ENCODE data around the gene CHKB. TPM values are rescaled to one million over a fixed set of nuclear protein-coding genes. Genes with fewer than 3 reads are reported as not detected.

Gene CHKB
- total RNA-seq, 4 donors from 2014 or later: 28.3 to 85.6 (median 34.9) TPM

DNA sequence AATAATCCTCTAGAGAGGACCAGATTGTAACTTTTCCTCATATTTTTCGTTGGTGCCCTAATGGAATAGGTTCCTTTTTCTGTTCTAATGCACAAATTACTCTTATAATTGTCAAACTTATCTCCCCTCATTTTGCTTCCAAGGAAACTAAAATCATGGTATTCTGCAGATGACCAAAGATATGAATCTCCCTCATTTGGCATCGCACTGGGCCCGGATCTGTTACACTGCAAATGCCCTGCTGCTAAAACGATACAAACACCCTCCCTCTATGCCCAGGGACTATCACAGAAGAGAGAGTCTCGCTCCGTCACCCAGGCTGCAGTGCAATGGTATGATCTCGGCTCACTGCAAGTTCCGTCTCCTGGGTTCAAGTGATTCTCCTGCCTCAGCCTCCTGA, 29.3 kb downstream of the CHKB start:
- no peak for ATAC-seq (ENCODE audit: low FRiP score)
- TF ChIP-seq, protein P1, sequence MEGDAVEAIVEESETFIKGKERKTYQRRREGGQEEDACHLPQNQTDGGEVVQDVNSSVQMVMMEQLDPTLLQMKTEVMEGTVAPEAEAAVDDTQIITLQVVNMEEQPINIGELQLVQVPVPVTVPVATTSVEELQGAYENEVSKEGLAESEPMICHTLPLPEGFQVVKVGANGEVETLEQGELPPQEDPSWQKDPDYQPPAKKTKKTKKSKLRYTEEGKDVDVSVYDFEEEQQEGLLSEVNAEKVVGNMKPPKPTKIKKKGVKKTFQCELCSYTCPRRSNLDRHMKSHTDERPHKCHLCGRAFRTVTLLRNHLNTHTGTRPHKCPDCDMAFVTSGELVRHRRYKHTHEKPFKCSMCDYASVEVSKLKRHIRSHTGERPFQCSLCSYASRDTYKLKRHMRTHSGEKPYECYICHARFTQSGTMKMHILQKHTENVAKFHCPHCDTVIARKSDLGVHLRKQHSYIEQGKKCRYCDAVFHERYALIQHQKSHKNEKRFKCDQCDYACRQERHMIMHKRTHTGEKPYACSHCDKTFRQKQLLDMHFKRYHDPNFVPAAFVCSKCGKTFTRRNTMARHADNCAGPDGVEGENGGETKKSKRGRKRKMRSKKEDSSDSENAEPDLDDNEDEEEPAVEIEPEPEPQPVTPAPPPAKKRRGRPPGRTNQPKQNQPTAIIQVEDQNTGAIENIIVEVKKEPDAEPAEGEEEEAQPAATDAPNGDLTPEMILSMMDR (IDR thresholded peaks at IDR 0.05): no peak
- no peak for DNase-seq (ENCODE audit: low spot score)

DNA sequence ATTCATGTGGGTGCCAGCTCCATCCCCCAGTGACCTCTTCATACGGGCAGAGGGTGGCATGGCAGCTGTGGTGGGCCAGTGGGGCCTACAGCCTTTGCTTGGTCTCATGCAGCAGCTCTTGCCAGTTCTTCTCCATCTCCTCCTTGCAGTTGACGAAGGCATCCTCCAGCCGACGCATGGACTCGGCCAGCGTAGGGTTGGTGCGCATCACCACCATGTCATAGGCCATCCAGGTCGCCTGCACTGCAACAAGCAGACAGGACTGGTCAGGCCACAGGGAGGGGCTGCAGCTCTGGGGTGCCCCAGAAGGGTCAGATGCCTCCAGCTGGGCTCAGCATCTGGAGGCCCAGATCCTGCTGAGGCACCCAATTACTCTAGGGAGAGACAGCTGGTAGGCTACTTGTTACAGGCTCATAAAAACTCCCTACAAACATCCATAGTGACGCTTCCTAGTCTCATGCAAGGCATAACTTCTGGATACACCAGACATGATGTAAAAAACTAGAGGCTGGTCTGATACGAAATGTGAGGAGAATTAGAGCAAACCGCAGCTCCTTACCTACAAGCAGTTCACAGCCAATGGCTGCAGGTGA, 31.4 kb downstream of the CHKB start:
- no peak for ATAC-seq (ENCODE audit: low FRiP score)
- no peak for DNase-seq (ENCODE audit: low spot score)

DNA sequence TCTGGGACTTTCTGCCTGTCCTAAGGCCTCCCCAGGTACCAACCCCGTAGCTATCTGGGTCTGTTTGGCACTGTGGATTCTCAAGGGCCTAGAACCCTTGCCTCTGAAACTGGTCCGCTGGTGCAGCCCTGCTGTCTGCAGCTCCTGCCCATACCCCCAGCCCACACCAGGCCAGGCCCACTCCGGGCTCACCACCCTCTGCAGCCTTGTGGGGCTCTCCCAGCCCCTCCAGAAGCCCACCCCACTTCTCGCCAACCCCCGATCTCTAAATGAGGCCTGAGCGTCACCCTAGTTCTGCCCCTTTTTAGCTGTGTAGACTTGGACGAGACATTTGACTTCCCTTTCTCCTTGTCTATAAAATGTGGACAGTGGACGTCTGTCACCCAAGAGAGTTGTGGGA, 32.3 kb downstream of the CHKB start:
- no peak for ATAC-seq (ENCODE audit: low FRiP score)
- DNase-seq (ENCODE audit: low spot score): no peak
- TF ChIP-seq, protein P1 (IDR thresholded peaks at IDR 0.05): no peak

More for the DNA sequence above, 31.4 kb downstream of the CHKB start:
- TF ChIP-seq, protein P1 (IDR thresholded peaks at IDR 0.05): no peak

DNA sequence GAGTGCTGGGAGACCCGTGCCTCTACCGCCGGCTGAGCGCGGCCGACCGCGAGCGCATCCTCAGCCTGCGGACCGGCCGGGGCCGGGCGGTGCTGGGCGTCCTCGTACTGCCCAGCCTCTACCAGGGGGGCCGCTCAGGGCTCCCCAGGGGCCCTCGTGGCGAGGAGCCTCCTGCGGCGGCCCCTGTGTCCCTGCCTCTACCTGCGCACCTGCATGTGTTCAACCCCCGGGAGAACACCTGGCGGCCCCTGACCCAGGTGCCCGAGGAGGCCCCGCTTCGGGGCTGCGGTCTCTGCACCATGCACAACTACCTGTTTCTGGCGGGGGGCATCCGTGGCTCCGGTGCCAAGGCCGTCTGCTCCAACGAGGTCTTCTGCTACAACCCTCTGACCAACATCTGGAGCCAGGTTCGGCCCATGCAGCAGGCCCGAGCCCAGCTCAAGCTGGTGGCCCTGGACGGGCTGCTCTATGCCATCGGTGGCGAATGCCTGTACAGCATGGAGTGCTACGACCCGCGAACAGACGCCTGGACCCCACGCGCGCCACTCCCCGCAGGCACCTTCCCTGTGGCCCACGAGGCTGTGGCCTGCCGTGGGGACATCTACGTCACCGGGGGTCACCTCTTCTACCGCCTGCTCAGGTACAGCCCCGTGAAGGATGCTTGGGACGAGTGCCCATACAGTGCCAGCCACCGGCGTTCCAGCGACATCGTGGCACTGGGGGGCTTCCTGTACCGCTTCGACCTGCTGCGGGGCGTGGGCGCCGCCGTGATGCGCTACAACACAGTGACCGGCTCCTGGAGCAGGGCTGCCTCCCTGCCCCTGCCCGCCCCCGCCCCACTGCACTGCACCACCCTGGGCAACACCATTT, 33.5 kb downstream of the CHKB start:
- no peak for DNase-seq (ENCODE audit: low spot score)
- TF ChIP-seq, protein P1 (IDR thresholded peaks at IDR 0.05): no peak
- ATAC-seq (ENCODE audit: low FRiP score): no peak

DNA sequence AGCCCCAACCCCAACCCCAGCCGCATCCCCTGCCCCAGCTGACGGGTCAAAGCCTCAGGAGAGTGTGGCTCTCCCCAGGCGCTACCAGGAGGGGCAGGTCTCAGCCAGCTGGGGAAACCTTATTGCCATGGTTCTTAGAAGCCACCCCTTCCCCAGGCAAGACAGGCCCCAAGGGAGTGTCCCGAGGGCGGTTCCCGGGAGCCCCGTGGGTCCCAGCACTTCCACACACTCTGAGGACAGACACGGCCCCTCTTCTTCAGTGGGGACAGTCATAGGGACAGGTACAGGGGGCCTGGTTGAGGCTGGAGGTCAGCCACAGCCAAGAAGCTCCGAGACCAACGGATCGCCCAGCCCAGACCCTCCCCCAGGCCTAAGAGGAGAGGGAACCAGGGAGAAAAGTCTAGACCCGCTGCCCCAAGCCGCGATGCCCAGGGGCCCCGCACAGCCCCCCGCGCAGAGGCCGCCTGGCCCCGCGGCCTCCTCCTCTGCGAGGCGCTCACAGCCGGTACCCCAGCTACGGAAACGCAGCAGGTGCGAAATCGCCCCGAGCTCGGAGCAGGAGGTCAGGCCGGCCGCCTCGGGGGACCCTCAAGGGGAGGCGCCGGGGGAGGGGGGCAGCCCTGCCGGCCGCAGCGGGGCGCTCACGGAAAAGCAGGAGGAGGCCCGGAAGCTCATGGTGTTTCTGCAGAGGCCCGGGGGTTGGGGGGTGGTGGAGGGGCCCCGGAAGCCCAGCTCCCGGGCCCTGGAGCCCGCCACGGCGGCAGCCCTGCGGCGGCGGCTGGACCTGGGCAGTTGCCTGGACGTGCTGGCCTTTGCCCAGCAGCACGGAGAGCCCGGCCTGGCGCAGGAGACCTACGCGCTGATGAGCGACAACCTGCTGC, 34.4 kb downstream of the CHKB start:
- DNase-seq (ENCODE audit: low spot score) (no peak), ATAC-seq (ENCODE audit: low FRiP score) (no peak)
- TF ChIP-seq, protein P1 (IDR thresholded peaks at IDR 0.05): no peak

DNA sequence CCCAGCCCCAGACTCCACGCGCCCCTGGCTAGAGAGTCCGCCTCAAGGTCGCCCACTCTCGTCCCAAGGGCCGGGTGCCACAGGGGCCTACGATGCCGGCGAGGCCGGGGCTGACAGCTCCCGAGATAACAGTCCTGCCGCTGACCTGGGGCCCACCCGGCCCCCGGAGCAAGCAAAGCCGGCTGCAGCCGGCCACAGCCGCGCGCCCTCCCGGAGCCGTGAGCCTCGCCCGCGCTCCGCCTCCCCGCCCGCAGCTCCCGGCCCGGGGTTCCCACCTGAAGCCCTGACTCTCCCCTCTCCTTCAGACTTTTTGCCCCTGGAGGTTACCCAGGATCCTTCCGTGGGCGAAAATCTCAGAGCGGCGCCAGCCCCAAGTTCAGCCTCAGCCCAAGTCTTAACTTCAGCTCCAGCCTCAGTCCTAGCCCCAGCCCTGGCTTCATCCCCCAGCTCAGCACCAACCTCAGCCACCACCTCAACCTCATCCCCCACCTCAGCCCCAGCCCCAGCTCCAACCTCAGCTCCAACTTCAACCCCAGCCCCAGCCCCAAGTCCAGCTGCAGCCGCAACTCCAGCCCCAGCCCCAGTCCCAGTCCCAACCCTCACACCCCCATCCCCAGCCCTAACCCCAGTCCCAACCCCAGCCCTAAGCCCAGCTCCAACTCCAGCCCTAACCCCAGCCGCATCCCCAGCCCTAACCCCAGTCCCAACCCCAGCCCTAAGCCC, 35.2 kb downstream of the CHKB start:
- ATAC-seq (ENCODE audit: low FRiP score) (no peak), DNase-seq (ENCODE audit: low spot score) (no peak)
- TF ChIP-seq, protein P1 (IDR thresholded peaks at IDR 0.05): no peak
